ENCODE data around the gene DAP.

DAP gene

DNA sequence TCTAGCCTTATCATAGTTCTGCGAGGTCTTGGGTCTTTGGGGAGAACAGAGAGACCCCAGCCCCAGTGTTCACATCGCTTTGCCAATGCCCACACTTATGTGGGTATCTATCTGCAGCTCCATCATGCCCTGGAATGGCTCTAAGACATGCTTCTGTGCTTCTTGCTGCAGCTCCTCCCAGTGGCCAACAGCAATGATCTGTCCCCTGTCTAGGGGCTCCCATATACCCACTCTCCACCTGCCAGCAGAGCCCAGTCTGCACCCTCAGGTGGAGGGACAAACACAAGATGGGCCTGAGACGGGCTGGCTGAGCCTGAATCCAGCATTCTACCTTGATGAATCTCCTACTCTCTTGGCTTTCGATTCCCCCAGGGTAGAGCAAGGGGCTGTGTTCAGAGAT lies 14.6 kb upstream of the DAP start:
- Mint-ChIP-seq H3K4me1 (ENCODE audit: low read depth) (no peaks in the 10 kb centered on the region), H3K9me3 (no peaks in the 10 kb centered on the region), H3K4me3 (no peak overlapping the region), H3K27ac (no peak overlapping the region), H3K27me3 (peaks cover 8% of the 10 kb centered on the region), H3K36me3 (ENCODE audit: low read depth) (no peaks in the 10 kb centered on the region)

- H3K27me3 Mint-ChIP-seq, result peaks cover 10% of the 10 kb centered on the region
- no peaks in the 10 kb centered on the region for H3K4me1 Mint-ChIP-seq (ENCODE audit: low read depth)
- no peak overlapping the region for H3K27ac Mint-ChIP-seq
- H3K36me3 Mint-ChIP-seq (ENCODE audit: low read depth), result no peaks in the 10 kb centered on the region
- H3K4me3 Mint-ChIP-seq, result no peak overlapping the region
- H3K9me3 Mint-ChIP-seq, result no peaks in the 10 kb centered on the region
Observed at GRCh38 chr5:10772901-10773585, 12.0 kb upstream of the DAP start.

GRCh38 chr5:10768328-10768899 lies 7.4 kb upstream of the DAP start:
- no peak overlapping the region for H3K27ac Mint-ChIP-seq
- H3K9me3 Mint-ChIP-seq, result no peaks in the 10 kb centered on the region
- no peaks in the 10 kb centered on the region for H3K36me3 Mint-ChIP-seq (ENCODE audit: low read depth)
- peaks cover 10% of the 10 kb centered on the region for H3K27me3 Mint-ChIP-seq
- H3K4me3 Mint-ChIP-seq, result no peak overlapping the region
- peaks cover 18% of the 10 kb centered on the region for H3K4me1 Mint-ChIP-seq (ENCODE audit: low read depth)

- Mint-ChIP-seq H3K36me3 (ENCODE audit: low read depth) (peaks cover 4% of the 10 kb centered on the region), H3K9me3 (no peaks in the 10 kb centered on the region), H3K4me3 (peak overlapping the region; percentile 21), H3K27ac (peak overlapping the region; percentile 87), H3K27me3 (no peaks in the 10 kb centered on the region), H3K4me1 (ENCODE audit: low read depth) (peaks cover 61% of the 10 kb centered on the region)
Observed at GRCh38 chr5:10762776-10763500, 1.9 kb upstream of the DAP start.

- peak overlapping the region; percentile 66 for H3K27ac Mint-ChIP-seq
- H3K36me3 Mint-ChIP-seq (ENCODE audit: low read depth), result peaks cover 4% of the 10 kb centered on the region
- peaks cover 69% of the 10 kb centered on the region for H3K4me1 Mint-ChIP-seq (ENCODE audit: low read depth)
- H3K9me3 Mint-ChIP-seq, result no peaks in the 10 kb centered on the region
- no peaks in the 10 kb centered on the region for H3K27me3 Mint-ChIP-seq
- H3K4me3 Mint-ChIP-seq, result peak overlapping the region; percentile 35
Observed at GRCh38 chr5:10761933-10762775, 1.1 kb upstream of the DAP start.

DNA sequence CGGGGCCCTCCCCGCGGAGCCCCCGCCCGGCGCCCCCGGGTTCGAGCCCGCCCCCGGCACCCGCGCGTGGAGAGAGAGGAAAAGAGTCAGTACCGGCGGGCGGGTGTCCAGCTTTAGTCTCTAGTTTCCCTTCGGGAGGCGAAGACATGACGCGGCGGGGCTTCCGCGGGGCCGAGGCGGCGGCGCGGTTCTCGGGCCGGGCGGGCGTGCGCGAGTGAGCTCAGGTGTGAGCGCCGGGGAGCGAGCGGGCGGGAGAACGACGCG lies 181 bp downstream of the DAP start:
- H3K27ac Mint-ChIP-seq, result no peak overlapping the region
- peaks cover 82% of the 10 kb centered on the region for H3K4me1 Mint-ChIP-seq (ENCODE audit: low read depth)
- no peaks in the 10 kb centered on the region for H3K9me3 Mint-ChIP-seq
- H3K36me3 Mint-ChIP-seq (ENCODE audit: low read depth), result peaks cover 4% of the 10 kb centered on the region
- peak overlapping the region; percentile 50 for H3K4me3 Mint-ChIP-seq
- H3K27me3 Mint-ChIP-seq, result no peaks in the 10 kb centered on the region

DNA sequence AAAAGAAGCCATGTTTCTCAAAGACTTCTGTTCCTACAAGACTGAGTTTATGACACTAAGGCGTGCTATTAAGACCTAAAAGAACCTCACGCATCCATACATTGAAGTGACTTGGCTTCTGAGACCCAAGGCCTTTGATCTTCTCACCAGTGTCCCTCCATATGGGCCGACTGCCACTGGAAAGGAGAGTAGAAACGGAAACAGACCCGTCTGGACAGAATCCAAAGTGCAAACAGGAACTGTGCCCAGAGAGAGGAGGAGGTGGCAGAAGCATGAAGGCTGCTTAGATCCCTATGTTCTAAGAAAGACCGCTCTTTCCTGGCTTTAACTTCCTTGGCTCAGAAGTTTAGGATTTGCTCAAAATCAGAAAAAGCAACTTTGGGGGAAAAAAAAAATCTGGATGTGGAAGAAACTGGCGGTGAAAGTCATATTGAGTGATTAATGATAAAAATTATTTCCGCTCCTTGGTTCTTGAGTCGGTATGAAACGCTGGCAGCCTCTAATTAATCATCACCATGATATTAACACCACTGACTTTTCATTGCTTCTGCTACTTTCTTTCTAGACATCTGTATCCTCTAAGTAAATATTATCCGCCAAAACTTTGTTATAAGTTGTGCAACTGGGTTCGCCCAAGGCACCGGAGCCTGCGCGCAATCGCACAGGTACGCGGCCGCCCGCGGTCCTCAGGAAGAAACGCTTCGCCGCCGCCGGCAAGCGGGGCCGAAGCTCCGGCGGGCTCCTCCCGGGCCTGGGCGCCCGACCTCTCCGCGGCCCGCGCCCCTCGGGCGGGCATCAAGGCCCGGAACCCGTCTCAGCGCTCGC lies 726 bp downstream of the DAP start:
- H3K36me3 Mint-ChIP-seq (ENCODE audit: low read depth), result peaks cover 4% of the 10 kb centered on the region
- H3K9me3 Mint-ChIP-seq, result no peaks in the 10 kb centered on the region
- peaks cover 82% of the 10 kb centered on the region for H3K4me1 Mint-ChIP-seq (ENCODE audit: low read depth)
- H3K27me3 Mint-ChIP-seq, result no peaks in the 10 kb centered on the region
- peak overlapping the region; percentile 99 for H3K4me3 Mint-ChIP-seq
- peak overlapping the region; percentile 95 for H3K27ac Mint-ChIP-seq

- Mint-ChIP-seq H3K4me3 (peak overlapping the region; percentile 99), H3K4me1 (ENCODE audit: low read depth) (peaks cover 73% of the 10 kb centered on the region), H3K27me3 (no peaks in the 10 kb centered on the region), H3K36me3 (ENCODE audit: low read depth) (peaks cover 14% of the 10 kb centered on the region), H3K9me3 (no peaks in the 10 kb centered on the region), H3K27ac (peak overlapping the region; percentile 47)
Observed at GRCh38 chr5:10759111-10759510, 1.9 kb downstream of the DAP start.

GRCh38 chr5:10757922-10758555 lies 3.0 kb downstream of the DAP start:
- peaks cover 68% of the 10 kb centered on the region for H3K4me1 Mint-ChIP-seq (ENCODE audit: low read depth)
- peak overlapping the region; percentile 9 for H3K4me3 Mint-ChIP-seq
- H3K27me3 Mint-ChIP-seq, result no peaks in the 10 kb centered on the region
- peaks cover 23% of the 10 kb centered on the region for H3K36me3 Mint-ChIP-seq (ENCODE audit: low read depth)
- no peaks in the 10 kb centered on the region for H3K9me3 Mint-ChIP-seq
- H3K27ac Mint-ChIP-seq, result peak overlapping the region; percentile 2

- H3K27ac Mint-ChIP-seq, result no peak overlapping the region
- peaks cover 58% of the 10 kb centered on the region for H3K4me1 Mint-ChIP-seq (ENCODE audit: low read depth)
Observed at GRCh38 chr5:10757043-10757442, 4.0 kb downstream of the DAP start.

DNA sequence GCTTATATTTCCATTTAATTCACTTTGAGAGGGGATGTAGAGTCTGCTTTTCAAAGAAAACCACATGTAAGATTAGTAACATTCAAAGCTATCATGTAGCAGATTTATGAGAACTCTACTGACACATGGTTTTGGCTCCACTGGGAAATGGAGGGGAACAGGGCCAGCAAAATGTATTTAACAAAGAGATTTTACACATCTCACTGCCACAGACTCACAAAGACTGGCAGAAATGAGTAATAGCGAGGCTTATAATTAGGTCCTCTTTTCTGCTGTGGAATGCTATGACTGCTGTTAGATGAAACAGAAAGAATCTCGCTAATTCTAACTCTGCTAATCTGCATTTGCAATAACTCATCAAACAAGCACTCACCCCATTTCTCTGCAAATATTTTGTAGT lies 4.5 kb downstream of the DAP start:
- H3K4me1 Mint-ChIP-seq (ENCODE audit: low read depth), result peaks cover 53% of the 10 kb centered on the region
- H3K27me3 Mint-ChIP-seq, result no peaks in the 10 kb centered on the region
- peaks cover 23% of the 10 kb centered on the region for H3K36me3 Mint-ChIP-seq (ENCODE audit: low read depth)
- no peaks in the 10 kb centered on the region for H3K9me3 Mint-ChIP-seq
- H3K4me3 Mint-ChIP-seq, result no peak overlapping the region
- H3K27ac Mint-ChIP-seq, result no peak overlapping the region

More at GRCh38 chr5:10757043-10757442, 4.0 kb downstream of the DAP start:
- Mint-ChIP-seq H3K9me3 (no peaks in the 10 kb centered on the region), H3K36me3 (ENCODE audit: low read depth) (peaks cover 23% of the 10 kb centered on the region), H3K4me3 (no peak overlapping the region), H3K27me3 (no peaks in the 10 kb centered on the region)

DNA sequence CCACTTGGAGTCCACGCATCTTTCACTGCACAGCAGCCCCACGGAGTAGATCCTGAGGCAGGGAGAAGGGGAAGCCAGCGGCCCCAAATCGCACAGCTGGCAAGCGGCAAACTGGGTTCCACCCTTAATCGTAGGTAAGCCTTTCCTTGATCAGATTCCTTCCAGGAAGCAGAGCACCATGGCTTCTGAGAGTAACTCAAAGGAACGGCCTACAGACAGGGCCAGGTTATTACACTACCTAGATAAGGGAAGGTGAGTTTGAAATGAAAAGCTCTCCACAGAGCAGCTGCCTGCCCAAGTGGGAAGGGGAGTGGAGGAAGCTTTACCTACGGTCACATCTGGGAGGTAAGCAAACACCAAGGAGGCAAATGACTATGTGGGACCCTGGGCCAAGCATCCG lies 7.9 kb downstream of the DAP start:
- H3K9me3 Mint-ChIP-seq, result no peaks in the 10 kb centered on the region
- H3K27ac Mint-ChIP-seq, result no peak overlapping the region
- no peak overlapping the region for H3K4me3 Mint-ChIP-seq
- peaks cover 28% of the 10 kb centered on the region for H3K36me3 Mint-ChIP-seq (ENCODE audit: low read depth)
- H3K4me1 Mint-ChIP-seq (ENCODE audit: low read depth), result peaks cover 31% of the 10 kb centered on the region
- H3K27me3 Mint-ChIP-seq, result no peaks in the 10 kb centered on the region

- Mint-ChIP-seq H3K9me3 (no peaks in the 10 kb centered on the region), H3K27ac (no peak overlapping the region), H3K4me3 (no peak overlapping the region), H3K36me3 (ENCODE audit: low read depth) (peaks cover 31% of the 10 kb centered on the region), H3K27me3 (no peaks in the 10 kb centered on the region), H3K4me1 (ENCODE audit: low read depth) (peaks cover 26% of the 10 kb centered on the region)
Observed at GRCh38 chr5:10752451-10752850, 8.6 kb downstream of the DAP start.

DNA sequence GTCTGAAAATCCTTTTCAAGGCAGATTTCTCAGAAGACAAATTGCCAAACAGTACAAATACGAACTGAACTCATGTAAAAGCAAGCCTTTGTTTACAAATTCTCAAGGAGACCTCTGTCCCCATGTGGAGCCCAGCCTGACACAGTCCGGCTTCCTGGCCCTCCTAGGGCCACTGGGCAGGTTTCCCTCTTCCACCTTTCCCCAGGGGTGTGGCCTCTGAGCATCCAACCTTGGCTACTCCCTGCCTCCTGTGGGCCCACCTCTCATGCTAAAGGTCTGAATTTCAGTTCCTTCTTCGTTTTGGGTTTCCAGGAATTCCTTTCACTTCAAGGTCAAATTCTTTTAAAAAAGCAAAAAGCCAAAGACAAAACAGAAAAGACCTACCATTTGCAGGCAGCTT lies 10.1 kb downstream of the DAP start:
- Mint-ChIP-seq H3K4me3 (no peak overlapping the region), H3K36me3 (ENCODE audit: low read depth) (peaks cover 44% of the 10 kb centered on the region), H3K4me1 (ENCODE audit: low read depth) (peaks cover 10% of the 10 kb centered on the region), H3K9me3 (no peaks in the 10 kb centered on the region), H3K27me3 (no peaks in the 10 kb centered on the region), H3K27ac (no peak overlapping the region)

All from stimulated activated naive CD8-positive, alpha-beta T cell treated with anti-CD3 and anti-CD28 coated beads, Interleukin-15, Interleukin-2, amounts not matched to agents 100 ng/mL and 50 ng/mL, for 24 hours (primary cell).